H1 (cell line): ENCODE results near the gene CNOT8. TPM values are rescaled to one million over a fixed set of nuclear protein-coding genes. Genes with fewer than 3 reads are reported as not detected.
A peak's percentile ranks its signal among the peaks of the same experiment; 100 is the strongest.

Experiments
- CTCF ChIA-PET: fragments of 300-600 bp; sonication (Branson Sonifier 250); formaldehyde crosslinking; loops from one replicate; lab custom pipeline; 2021; ENCODE audit not compliant: partially characterized antibody; lab: Charles Lee
- POLR2A ChIA-PET: fragments of 300-600 bp; sonication (Branson Sonifier 250); formaldehyde crosslinking; loops from one replicate; lab custom pipeline; 2021; ENCODE audit warnings: inconsistent platforms; ENCODE audit not compliant: partially characterized antibody; lab: Charles Lee
- DNase-seq, 2 experiments: peaks; one replicate each; pipeline versions ENCODE4 v3.0.0 to v3.0.0-alpha.2; 2010 to 2022; ENCODE audit warnings: low spot score in 2 of 2, low read depth in 1 of 2, mixed read lengths in 1 of 2
- FAIRE-seq: peaks from 2 replicates; lab custom pipeline; 2011; peaks lifted over from hg19 to GRCh38; lab: Jason Lieb, UNC
- H2AFZ ChIP-seq: 2 replicates; pipeline ENCODE4 v1.8.1; 2012; ENCODE audit warnings: low read length, inconsistent platforms
- H2AK5ac ChIP-seq: 2 replicates; pipeline ENCODE4 v1.6.1; 2013; ENCODE audit warnings: low read depth, low read length
- H2BK120ac ChIP-seq: replicated peaks from 2 replicates; pipeline ENCODE3; 2013; ENCODE audit warnings: low read depth, low read length, inconsistent platforms
- H2BK12ac ChIP-seq: 2 replicates; pipeline ENCODE4 v1.6.1; 2013; ENCODE audit warnings: low read depth, low read length
- H2BK15ac ChIP-seq: 2 replicates; pipeline ENCODE4 v1.6.1; 2013; ENCODE audit warnings: low read length
- H2BK20ac ChIP-seq: 2 replicates; pipeline ENCODE4 v1.6.1; 2013; ENCODE audit warnings: low read length
- H2BK5ac ChIP-seq: 2 replicates; pipeline ENCODE4 v1.6.1; 2013; ENCODE audit warnings: low read depth, low read length
- H3K14ac ChIP-seq: 2 replicates; pipeline ENCODE4 v1.6.1; 2013; ENCODE audit warnings: inconsistent platforms; ENCODE audit not compliant: insufficient read length
- H3K18ac ChIP-seq: 2 replicates; pipeline ENCODE4 v1.6.1; 2013; ENCODE audit warnings: low read length; ENCODE audit errors: extremely low read depth
- H3K23ac ChIP-seq: 2 replicates; pipeline ENCODE4 v1.6.1; 2013; ENCODE audit warnings: inconsistent platforms; ENCODE audit not compliant: insufficient read length
- H3K23me2 ChIP-seq: 2 replicates; pipeline ENCODE4 v1.6.1; 2013; ENCODE audit warnings: low read depth, low read length
- H3K27ac ChIP-seq: 2 replicates; pipeline ENCODE4 v1.6.1; 2011; ENCODE audit warnings: low read depth, low read length, inconsistent platforms
- H3K27me3 ChIP-seq, 4 experiments: replicated peaks in 1 of 4; 1 replicate in 1 of 4; 2 replicates in 3 of 4; pipeline versions ENCODE4 v1.6.1 to v1.8.1; 2011 to 2013; ENCODE audit warnings: low read length in 3 of 4, mild to moderate bottlenecking in 3 of 4, inconsistent platforms in 2 of 4, mixed read lengths in 2 of 4, moderate library complexity in 1 of 4; ENCODE audit not compliant: control insufficient read depth in 3 of 4, insufficient read depth in 3 of 4; ENCODE audit errors: extremely low read depth in 1 of 4
- H3K36me3 ChIP-seq, 4 experiments: 2 replicates each; pipeline versions ENCODE4 v1.6.1 to v1.8.1; 2011 to 2013; ENCODE audit warnings: mild to moderate bottlenecking in 4 of 4, low read length in 3 of 4, moderate library complexity in 2 of 4, control low read depth in 1 of 4, inconsistent platforms in 1 of 4; ENCODE audit not compliant: insufficient read depth in 4 of 4, control insufficient read depth in 2 of 4
- H3K4ac ChIP-seq: replicated peaks from 2 replicates; pipeline ENCODE3; 2013; ENCODE audit warnings: low read length, low read depth, mixed read lengths, inconsistent platforms; ENCODE audit not compliant: insufficient read length
- H3K4me1 ChIP-seq, 4 experiments: replicated peaks in 1 of 4; 1 replicate in 1 of 4; 2 replicates in 3 of 4; pipeline versions ENCODE4 v1.6.1 to v1.8.1; 2011 to 2013; ENCODE audit warnings: low read length in 3 of 4, inconsistent platforms in 2 of 4, mixed read lengths in 1 of 4; ENCODE audit not compliant: insufficient read depth in 4 of 4, control insufficient read depth in 3 of 4
- H3K4me2 ChIP-seq, 2 experiments: 2 replicates each; pipeline versions ENCODE4 v1.6.1 to v1.8.1; 2011 to 2013; ENCODE audit warnings: low read depth in 2 of 2, low read length in 2 of 2, control low read depth in 1 of 2, inconsistent platforms in 1 of 2, mild to moderate bottlenecking in 1 of 2; ENCODE audit not compliant: insufficient read depth in 1 of 2
- H3K4me3 ChIP-seq, 4 experiments: fragments of 200-600, 300-600 bp in 1 of 4; sonication (generic), shearing (Covaris generic), sonication (Bioruptor Twin) in 1 of 4; 2 replicates each; pipeline versions ENCODE4 v1.5.1 to v1.8.1; 2011 to 2016; ENCODE audit warnings: low read length in 4 of 4, low read depth in 3 of 4, control low read depth in 2 of 4, inconsistent platforms in 2 of 4, mild to moderate bottlenecking in 2 of 4, mixed read lengths in 1 of 4, moderate library complexity in 1 of 4; ENCODE audit not compliant: insufficient read depth in 2 of 4; ENCODE audit errors: extremely low read depth in 1 of 4
- H3K56ac ChIP-seq: replicated peaks from 2 replicates; pipeline ENCODE3; 2013; ENCODE audit warnings: low read depth, mild to moderate bottlenecking, mixed read lengths, low read length, inconsistent platforms; ENCODE audit not compliant: insufficient read length
- H3K79me1 ChIP-seq: 2 replicates; pipeline ENCODE4 v1.6.1; 2013; ENCODE audit warnings: low read depth, low read length, control low read depth
- H3K79me2 ChIP-seq, 2 experiments: 2 replicates each; pipeline versions ENCODE4 v1.6.1 to v1.8.1; 2012 to 2013; ENCODE audit warnings: low read length in 2 of 2, mild to moderate bottlenecking in 2 of 2, inconsistent platforms in 1 of 2; ENCODE audit not compliant: insufficient read depth in 2 of 2, control insufficient read depth in 1 of 2
- H3K9ac ChIP-seq, 4 experiments: replicated peaks in 1 of 4; 1 replicate in 1 of 4; 2 replicates in 3 of 4; pipeline versions ENCODE4 v1.6.1 to v1.8.1; 2011 to 2013; ENCODE audit warnings: low read depth in 3 of 4, low read length in 3 of 4, control low read depth in 2 of 4, mild to moderate bottlenecking in 2 of 4, moderate library complexity in 2 of 4, inconsistent platforms in 1 of 4; ENCODE audit errors: extremely low read depth in 1 of 4
- H3K9me3 ChIP-seq, 2 experiments: 2 replicates each; pipeline versions ENCODE4 v1.6.1 to v1.8.1; 2012 to 2013; ENCODE audit warnings: mild to moderate bottlenecking in 2 of 2, moderate library complexity in 2 of 2, control low read depth in 1 of 2, inconsistent platforms in 1 of 2, low read depth in 1 of 2, low read length in 1 of 2, mixed read lengths in 1 of 2; ENCODE audit not compliant: insufficient read depth in 2 of 2
- H4K20me1 ChIP-seq, 2 experiments: replicated peaks in 1 of 2; 2 replicates each; pipeline versions ENCODE3 to v1.8.1; 2011 to 2013; ENCODE audit warnings: inconsistent platforms in 2 of 2, low read length in 2 of 2, mild to moderate bottlenecking in 1 of 2; ENCODE audit not compliant: insufficient read depth in 2 of 2, control insufficient read depth in 1 of 2
- H4K5ac ChIP-seq: 2 replicates; pipeline ENCODE4 v1.6.1; 2013; ENCODE audit warnings: low read length, low read depth, mixed read lengths, inconsistent platforms; ENCODE audit not compliant: insufficient read length
- H4K8ac ChIP-seq: 2 replicates; pipeline ENCODE4 v1.8.0; 2013; ENCODE audit warnings: mild to moderate bottlenecking, moderate library complexity, low read length, inconsistent platforms; ENCODE audit not compliant: insufficient read depth; ENCODE audit errors: extremely low read depth
- H4K91ac ChIP-seq: replicated peaks from 2 replicates; pipeline ENCODE3; 2013; ENCODE audit warnings: low read length, mixed read lengths, inconsistent platforms; ENCODE audit not compliant: insufficient read length
- CHD1 ChIP-seq: IDR thresholded peaks from 2 replicates; pipeline ENCODE4 v1.6.1; 2012; ENCODE audit warnings: low read depth, low read length, improper control_type of control experiment
- GTF2F1 ChIP-seq: IDR thresholded peaks from 2 replicates; pipeline ENCODE4 v1.6.1; 2012; ENCODE audit warnings: low read depth, low read length, improper control_type of control experiment, borderline replicate concordance
- JUND ChIP-seq: IDR thresholded peaks from 2 replicates; pipeline ENCODE4 v1.6.1; 2011; ENCODE audit warnings: mild to moderate bottlenecking, improper control_type of control experiment, low read length
- MAFK ChIP-seq: IDR thresholded peaks from 2 replicates; pipeline ENCODE4 v1.6.1; 2012; ENCODE audit warnings: low read depth, mild to moderate bottlenecking, improper control_type of control experiment, low read length
- WGBS, 2 experiments: shearing (Covaris generic) in 1 of 2; methylation state at CpG; one replicate each; pipeline versions ENCODE4 v1.1.6 to v1.1.7; 2013 to 2015; ENCODE audit warnings: low lambda C conversion rate in 2 of 2, mixed read lengths in 2 of 2, inconsistent platforms in 1 of 2, low coverage in 1 of 2, missing lambda C conversion rate in 1 of 2; ENCODE audit not compliant: insufficient replicate concordance in 2 of 2, insufficient coverage in 1 of 2, insufficient read length in 1 of 2; ENCODE audit errors: extremely low coverage in 1 of 2, missing lambda C conversion rate in 1 of 2; 5-methylcytosine and 5-hydroxymethylcytosine counted together
- polyA plus RNA-seq, 7 experiments: library from polyadenylated mRNA; depleted of rRNA in 3 of 7; stranded (reverse) in 5 of 7; unstranded in 2 of 7; fragments of >200 nt in 5 of 7; fragments of 200-250 nt in 2 of 7; gene quantifications; 1 replicate in 5 of 7; 2 replicates in 1 of 7; 4 replicates in 1 of 7; pipeline versions ENCODE4 v1.2.1 to v1.2.3, GENCODE V29; 2011 to 2013; ENCODE audit warnings: missing spikeins in 2 of 7, mixed read lengths in 2 of 7
- total RNA-seq: library from RNA; stranded (reverse); fragmentation: NEBNext Ultra II Directional; extraction: Animal tissue kit (Norgen Biotek cat#: 25700); gene quantifications from 2 replicates; pipeline ENCODE4 v1.2.1, GENCODE V29; 2021

CNOT8 gene
- total and polyA plus RNA-seq, 2 of the 8 experiments (the other 6 are each of a cell fraction or from before 2014, with no cell fraction given), result 36.4 to 62.9 TPM

DNA sequence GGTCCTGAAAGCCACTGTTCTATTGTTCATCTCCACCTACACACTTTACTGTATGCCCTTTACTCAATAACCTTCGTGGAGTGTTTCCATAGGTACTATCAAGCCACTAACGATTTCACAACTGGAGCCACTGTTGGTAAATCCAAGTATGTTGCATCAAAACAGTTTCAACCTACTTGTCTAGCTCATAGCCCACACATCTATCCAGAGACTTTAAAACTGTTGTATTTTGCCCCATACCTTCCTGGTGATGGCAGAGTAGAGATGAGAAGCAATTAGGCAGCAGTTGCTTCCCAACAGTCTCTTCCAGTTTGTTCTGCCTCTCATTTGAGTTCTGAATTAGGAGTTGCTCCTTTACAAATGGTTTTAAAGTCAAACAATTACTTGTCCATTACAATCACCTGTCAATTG is 8.6 kb upstream of the CNOT8 start:
- DNase-seq (no peak), FAIRE-seq (no peak)
- Histone ChIP-seq H2BK12ac (no peak overlapping the region), H3K36me3 (no peaks in the 10 kb centered on the region; a peak in 2 of 8 replicates), H3K56ac (no peak overlapping the region), H3K4ac (no peak overlapping the region), H2BK120ac (no peak overlapping the region), H3K9me3 (no peaks in the 10 kb centered on the region), H3K27me3 (no peaks in the 10 kb centered on the region), H2BK15ac (no peak overlapping the region), H2BK5ac (no peak overlapping the region), H4K20me1 (no peaks in the 10 kb centered on the region), H3K23me2 (no peaks in the 10 kb centered on the region), H4K5ac (no peak overlapping the region), H2BK20ac (no peak overlapping the region), H3K4me2 (peak overlapping the region; percentile 52 to 90), H3K4me3 (peak overlapping the region; percentile 26 to 62 (median 55); a peak in 5 of 8 replicates), H3K27ac (no peak overlapping the region), H3K79me1 (no peaks in the 10 kb centered on the region), H4K8ac (no peak overlapping the region), H3K9ac (peak overlapping the region in 2 of 4 experiments; percentile 52 to 73; a peak in 2 of 7 replicates), H2AFZ (no peak overlapping the region), H3K14ac (no peak overlapping the region), H3K79me2 (no peaks in the 10 kb centered on the region), H3K4me1 (peaks cover 0 to 7% (median 4%) of the 10 kb centered on the region in 4 experiments; a peak in 5 of 7 replicates), H4K91ac (no peak overlapping the region), H3K23ac (no peak overlapping the region), H3K18ac (no peak overlapping the region), H2AK5ac (no peak overlapping the region)
- TF ChIP-seq CHD1, result no peak
- TF ChIP-seq JUND, result no peak
- TF ChIP-seq MAFK, result no peak
- no peak for TF ChIP-seq GTF2F1
- ChIA-PET POLR2A (interaction anchor here (0.7 to 3.2 kb wide), 8 partner anchors 9 to 277 kb away, joined by 3 to 12 read pairs (median 4); partner anchors contain the start of gene CNOT8), CTCF (interaction anchor here (0.8 to 2.5 kb wide), 4 partner anchors 9 to 160 kb away, joined by 3 to 7 read pairs (median 6); no protein-coding TSS in a partner anchor)
- 82% methylated on average over 2 of the region's 2 CpGs; no CpG with 5 or more reads in 1 of the 2 experiments for WGBS, 2 experiments
